GM18499 (cell line): ENCODE measurements around the gene ENO3.

Experiments
- ATAC-seq: cut with Tn5 transposase; IDR thresholded peaks from one replicate; pipeline ENCODE4 v1.9.1; 2021; ENCODE audit warnings: moderate number of reproducible peaks; ENCODE audit not compliant: insufficient read depth, unreplicated experiment

The ENO3 gene

DNA sequence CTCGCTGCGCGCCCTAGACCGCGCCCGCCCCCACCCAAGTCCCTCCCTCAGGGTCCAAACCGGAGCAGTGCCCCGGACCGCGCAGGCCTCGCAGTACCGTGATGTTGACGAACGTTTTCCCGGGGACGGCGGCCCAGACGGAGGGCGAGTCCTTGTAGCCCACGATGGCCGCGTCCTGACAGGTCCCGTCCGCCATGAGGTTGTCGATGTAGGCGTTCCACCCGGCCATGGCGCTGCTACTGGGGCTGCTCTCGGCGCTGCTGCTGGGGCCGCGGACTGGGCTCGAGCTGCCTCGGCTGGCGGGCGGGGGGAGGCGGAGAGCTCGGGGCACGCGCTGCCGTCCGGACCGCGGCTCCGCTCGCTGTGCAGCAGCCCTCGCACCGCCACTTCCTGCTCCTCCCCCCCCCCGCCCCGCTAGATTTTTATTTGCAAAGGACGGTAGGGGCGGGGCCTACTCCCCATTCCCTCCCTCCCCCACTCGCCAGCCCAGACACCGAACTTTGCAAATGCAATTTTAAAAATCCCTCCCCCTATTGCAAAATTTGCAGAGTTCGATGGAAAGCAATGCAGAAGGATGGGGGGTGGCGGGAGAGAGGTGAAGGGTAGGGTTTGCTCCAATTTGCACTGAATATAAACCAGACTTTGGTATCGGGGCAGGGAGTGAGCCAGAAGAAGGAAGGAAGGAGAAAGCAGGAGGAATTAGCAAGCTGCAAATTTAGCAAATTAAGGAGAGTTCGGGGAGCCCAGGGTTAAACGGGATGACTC is 2.6 kb upstream of the ENO3 start, which contains the start of gene PFN1:
Gene PFN1 (minus strand): TSS at position 365 of the 765 bp plus-strand sequence. CDS start 136 bp downstream, at position 229.
- no peak for ATAC-seq

DNA sequence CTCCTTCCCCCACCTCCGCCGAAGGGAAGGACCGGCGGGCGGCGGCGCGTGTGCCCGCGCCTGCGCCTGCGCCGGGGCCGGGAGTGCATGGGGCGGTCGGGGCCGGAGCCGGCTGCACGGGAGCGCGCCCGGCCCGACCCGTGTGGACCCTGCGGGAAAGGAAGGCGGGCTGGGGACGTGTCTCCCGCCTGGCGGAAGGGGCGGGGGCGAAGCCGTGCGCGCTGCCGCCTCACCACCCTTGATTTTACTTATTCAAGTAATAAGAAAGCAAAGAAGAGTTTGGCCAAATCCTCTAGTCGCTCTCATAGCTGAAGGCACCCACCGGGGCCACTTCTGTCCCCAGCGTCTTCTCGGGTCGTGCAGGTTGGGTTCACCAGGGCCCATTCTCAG is 2.0 kb upstream of the ENO3 start:
- ATAC-seq: no peak

DNA sequence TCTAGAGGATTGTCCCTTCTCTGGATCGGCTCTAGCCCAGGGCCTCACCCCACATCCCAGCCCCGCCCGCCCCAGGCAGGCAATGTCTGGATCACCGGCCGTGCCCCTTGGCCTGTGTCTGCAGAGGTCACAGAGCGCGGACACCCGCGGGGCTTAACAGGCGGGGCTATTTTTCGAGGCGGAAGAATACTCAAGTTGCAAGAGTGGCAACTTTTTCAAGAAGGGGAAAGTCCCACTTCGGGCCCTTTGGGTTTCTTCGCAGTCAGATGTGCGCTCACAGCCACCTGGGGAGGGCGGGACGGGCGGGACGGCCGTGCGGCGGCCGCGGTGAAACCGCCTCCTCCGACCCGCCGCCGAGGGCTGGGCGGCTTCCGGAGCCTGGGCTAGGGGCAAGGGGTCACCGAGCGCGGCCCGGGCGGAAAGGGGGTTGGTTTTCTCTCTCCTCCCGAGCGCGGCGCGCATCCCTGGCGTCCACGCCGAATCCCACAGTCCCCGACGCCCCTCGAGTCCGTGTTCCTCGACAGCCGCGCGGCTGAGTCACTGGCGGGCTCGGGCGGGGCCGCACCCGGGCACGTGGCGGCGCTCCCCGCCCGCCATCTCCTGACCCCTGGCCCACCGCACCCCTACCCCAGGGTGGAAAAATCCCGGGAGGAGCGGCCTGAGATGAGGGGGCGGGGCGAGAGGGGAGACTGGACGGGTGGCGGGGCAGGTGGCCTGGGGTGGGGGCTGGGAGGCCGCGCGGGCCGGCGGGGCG is 1.4 kb upstream of the ENO3 start:
- no peak for ATAC-seq

DNA sequence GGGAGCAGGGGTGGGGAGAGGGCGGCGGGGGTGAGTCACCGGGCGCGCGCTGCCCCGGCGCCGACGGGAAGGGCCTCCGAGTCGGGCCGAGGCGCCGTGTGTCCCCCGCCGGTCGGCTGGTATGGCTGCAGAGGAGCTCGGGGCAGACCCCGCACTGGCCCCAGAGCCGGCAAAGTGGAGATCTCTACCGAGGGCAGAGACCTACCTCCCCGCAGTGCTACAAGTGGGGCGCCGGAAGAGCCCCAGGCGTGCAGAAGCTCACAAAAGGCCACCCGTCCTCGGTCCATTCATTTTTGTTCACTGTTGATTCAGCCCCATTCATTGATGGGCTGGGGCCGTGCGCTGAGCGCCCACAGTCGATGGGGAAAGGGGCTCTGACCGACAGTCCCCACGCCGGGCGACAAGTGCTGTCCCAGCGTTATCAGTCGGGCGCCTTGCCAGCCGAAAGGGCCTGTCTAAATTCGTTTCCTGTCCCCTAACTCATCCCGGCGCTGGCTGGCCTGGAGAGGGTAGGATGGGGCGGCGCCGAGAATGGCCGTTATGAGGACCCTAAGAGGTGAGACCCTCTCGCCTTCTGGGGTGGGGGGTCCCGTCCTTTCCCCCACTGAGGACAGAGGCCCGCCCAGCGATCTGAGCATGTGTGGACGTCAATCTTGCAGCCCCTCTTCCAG is 709 bp upstream of the ENO3 start:
- no peak for ATAC-seq

DNA sequence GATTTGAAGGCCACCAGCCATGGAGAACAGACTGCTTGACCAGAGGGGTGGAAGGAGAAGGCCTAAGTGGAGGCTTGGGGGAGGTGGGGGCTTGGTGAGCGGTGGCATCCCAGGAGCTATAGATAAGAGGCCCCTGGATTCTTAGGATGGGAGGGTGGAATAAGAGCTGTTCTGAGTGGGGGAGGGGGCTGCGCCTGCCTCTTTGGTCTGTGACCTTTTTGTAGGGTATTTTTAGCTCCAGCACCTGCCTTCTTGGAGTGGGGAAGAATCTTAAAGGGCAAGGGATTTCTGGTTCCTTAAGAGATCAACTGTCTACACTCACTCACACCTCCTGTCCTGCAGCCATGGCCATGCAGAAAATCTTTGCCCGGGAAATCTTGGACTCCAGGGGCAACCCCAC is 567 bp downstream of the ENO3 start:
- ATAC-seq: no peak

DNA sequence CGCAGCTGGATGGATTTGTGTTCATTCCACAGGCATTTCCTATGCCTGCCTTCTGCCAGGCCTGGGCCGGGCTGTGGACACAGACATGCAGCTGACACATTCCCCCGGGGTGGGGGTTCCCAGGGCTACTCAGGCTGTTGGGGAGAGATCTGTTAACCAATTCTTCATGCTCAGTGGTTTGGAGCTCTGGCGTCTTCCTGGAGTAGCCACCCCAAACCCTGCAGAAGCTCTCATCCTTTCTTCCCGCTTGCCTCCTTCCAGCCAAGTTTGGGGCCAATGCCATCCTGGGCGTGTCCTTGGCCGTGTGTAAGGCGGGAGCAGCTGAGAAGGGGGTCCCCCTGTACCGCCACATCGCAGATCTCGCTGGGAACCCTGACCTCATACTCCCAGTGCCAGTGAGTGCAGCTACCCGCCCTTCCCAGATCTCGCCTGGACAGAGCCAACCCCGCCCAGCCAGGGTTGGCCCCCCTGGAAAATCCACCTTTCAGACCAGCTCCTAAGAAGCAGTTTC is 2.6 kb downstream of the ENO3 start:
- no peak for ATAC-seq

DNA sequence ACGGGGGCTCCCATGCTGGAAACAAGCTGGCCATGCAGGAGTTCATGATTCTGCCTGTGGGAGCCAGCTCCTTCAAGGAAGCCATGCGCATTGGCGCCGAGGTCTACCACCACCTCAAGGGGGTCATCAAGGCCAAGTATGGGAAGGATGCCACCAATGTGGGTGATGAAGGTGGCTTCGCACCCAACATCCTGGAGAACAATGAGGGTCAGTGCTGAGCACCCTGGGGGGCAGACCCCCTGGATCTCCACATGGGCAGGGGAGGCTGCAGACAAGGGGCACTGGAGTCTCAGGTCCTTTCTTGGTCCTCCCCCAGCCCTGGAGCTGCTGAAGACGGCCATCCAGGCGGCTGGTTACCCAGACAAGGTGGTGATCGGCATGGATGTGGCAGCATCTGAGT is 4.2 kb downstream of the ENO3 start:
- ATAC-seq: no peak

DNA sequence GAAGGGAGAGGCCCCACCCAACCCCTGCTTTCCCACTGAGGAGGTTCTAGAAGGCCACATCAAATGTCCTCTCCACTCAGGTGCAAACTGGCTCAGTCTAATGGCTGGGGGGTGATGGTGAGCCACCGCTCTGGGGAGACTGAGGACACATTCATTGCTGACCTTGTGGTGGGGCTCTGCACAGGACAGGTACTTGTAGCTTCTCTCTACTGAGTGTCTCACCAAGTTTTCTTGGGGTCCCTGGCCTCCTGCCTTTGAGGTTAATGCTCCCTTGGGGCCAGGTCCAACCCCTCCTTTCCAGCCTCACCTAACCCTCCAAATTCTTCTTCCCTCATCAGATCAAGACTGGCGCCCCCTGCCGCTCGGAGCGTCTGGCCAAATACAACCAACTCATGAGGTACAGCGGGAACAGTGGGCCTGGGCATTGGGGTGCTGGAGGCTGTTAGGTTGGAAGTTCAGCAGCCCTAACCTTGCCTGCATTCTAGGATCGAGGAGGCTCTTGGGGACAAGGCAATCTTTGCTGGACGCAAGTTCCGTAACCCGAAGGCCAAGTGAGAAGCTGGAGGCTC is 5.7 kb downstream of the ENO3 start:
- ATAC-seq: no peak

DNA sequence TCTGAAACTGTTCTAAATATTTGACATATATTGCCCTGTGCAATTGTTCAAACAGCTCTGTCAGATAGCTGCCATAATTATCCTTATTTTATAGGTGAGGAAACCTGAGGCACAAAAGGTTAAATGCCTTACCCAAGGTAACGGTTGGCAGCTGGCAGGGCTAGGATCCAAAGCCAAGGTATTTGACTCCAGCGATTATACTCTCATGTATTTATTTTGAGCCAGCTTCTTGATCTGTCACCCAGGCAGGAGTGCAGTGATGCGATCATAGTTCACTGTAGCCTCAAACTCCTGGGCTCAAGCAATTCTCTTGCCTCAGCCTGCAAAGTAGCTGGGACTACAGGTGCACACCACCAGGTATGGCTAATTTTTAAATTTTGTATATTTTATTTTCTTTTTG is 7.2 kb downstream of the ENO3 start:
- ATAC-seq: no peak

DNA sequence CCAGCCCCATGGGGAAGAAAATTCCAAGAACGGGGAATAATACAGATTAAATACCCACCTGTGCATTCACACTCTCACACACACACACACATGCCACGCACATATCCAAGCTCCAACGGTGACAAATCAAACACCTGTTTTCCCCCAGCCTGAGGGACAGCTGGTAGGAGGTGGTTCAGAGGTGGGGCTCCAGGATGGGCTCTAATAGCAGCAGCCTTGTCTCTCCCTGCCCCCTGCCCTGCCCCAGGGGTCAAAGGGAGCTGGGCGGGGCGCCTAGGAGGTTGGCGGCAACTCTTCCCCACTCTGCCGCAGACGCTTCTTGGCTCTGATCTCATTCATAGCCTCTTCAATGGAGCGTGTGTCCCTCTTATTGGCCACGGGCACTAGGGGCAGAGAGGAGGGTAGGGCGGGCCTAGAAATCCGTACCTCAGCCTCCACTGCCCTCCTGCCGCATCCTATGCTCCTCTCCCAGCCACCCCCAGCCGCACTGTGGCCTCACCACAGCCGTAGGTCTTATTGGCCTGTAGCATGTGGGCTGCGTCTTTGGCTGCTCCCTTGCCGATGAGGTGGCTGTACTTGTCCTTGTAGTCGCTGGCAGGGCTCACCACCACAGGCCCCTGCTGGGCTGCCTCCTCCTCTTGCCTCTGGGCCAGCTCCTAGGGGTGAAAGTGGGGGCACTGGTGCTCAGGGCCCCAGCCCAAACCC is 8.5 kb downstream of the ENO3 start:
- ATAC-seq: no peak

DNA sequence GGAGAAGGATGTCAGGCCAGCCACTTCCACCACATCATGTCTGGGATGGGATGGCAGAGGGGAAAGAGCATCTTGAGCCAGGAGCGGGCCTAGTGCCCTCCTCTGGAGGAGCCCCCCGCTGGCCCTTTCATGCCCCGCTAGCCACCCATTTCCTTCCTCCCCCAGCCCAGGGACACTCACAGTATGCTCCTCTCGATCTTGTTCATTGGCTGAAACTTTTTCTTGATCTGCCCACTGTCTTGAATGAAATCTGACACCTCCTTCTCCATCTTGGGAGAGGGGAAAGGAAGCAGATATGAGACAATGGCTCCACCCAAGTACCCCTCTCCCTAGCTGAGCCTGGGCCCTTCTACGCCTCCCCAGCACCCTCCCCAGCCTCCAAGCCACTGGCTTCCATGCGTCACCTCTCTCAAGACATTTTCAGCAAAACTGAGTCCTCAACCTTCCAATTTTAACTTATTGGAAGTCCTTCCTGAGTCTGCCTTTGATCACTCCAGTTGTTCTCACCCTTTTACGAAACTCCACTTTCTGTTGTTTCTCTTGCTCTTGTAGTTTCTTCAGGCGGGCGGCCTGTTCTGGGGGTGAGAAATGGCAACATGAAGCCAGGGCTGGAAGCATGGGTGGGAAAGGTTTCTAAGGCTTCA is 9.5 kb downstream of the ENO3 start:
- no peak for ATAC-seq

DNA sequence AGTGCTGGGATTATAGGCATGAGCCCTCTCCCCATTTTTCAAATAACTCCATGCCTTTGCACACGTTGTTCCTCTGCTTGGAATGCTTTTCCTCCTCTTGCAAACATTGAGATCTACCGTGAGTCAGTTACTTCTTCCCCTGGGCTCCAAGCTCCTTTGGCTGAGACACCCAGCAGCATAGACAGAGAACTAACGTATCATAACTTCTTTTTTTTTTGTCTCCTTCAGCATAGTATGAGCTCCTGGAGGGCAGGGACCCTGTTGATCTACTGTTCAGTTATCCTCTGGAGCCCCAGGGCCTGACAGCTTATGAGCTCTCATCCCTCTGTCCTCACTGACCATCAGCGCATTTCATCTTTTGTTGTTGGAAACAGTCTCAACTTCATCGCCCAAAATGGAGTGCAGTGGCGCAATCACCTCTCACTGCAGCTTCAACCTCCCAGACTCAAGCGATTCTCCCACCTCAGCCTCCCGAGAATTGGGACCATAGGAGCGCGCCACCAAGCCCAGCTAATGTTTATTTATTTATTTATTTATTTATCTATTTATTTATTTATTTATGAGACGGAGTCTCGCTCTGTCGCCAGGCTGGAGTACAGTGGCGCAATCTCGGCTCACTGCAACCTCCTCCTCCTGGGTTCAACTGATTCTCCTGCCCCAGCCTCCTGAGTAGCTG is 14.5 kb downstream of the ENO3 start:
- ATAC-seq: no peak

DNA sequence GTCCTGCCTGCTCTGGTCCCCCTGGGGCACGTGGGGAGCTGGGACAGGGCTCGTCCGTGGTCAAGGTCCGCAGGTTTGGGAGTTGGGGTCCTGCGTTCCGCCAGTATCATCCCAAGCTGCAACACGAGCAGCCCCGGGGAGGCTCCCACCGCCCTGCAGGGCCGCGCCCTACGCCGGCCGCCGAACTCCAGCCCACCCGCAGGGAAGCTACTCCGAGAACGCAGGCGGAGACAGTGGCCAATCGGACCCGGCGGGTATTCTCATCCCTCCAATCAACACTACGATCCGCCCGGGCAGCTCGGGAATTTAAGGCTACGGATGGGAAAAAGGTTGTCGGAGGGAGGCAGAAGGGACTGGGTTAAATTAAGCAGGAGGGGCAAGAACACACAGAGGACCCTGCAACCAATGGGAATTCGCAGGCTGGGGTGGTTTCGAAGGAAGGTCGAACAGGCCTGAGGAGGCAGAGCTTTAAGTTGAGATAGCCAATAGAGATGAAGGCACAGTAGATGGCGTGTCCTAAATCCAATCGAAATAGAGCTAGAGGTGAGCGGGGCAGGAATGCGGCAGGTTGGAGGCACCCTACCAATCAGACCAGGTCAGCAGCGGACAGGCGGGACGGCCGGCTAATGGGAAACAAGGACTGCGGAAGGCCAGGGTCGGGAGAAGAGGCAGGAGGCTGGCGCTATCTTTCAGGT is 16.1 kb downstream of the ENO3 start:
- peak; percentile 59 for ATAC-seq

DNA sequence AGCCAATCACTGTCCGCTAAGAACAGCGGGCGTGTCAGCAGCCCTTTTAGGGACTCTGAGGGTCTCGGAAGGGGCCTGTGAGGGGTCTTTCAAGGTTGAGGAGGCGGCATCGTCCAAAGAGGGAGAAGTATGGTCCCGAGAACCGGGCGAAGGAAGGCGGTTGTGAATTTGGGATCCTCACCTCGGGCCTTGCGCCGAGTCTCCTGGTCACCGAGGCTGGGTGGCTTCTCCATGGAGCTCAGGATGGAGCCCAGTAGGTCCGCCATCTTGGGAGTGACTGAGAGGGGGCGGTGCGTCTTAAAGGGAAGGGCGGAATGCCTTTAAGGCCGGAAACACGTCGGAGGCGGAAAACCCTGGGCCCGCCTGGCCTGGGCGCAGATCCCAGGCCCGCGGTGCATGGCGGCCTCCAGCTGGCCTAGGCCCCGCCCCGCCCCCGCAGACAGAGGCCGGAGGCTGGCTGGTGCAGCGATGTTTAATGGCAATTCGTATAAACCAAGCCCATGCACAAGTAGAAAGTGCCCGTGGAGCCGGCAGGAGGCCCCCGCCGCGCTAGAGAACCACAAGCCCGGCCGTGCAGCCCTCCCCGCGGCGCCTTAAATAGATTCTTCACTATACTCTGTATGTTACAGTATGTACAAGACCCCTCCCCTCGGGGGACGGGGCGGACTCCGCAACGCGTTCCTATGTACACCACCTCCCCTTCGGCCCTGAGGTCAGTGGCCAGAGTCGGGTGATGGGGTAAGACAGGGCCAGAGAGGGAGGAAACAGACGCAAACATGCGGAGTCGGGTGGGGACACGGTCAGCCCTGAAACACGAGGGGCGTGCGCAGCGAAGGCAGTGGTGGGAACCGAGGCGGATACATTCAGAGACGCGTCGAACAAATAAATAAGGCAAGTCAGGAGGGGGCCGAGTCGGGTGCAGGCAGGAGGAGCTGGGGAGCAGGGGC is 16.9 kb downstream of the ENO3 start, which contains the start of gene SPAG7:
Gene SPAG7 (minus strand): TSS at position 279 of the 947 bp plus-strand sequence. CDS start 13 bp downstream, at position 266.
- peak; percentile 46 for ATAC-seq

DNA sequence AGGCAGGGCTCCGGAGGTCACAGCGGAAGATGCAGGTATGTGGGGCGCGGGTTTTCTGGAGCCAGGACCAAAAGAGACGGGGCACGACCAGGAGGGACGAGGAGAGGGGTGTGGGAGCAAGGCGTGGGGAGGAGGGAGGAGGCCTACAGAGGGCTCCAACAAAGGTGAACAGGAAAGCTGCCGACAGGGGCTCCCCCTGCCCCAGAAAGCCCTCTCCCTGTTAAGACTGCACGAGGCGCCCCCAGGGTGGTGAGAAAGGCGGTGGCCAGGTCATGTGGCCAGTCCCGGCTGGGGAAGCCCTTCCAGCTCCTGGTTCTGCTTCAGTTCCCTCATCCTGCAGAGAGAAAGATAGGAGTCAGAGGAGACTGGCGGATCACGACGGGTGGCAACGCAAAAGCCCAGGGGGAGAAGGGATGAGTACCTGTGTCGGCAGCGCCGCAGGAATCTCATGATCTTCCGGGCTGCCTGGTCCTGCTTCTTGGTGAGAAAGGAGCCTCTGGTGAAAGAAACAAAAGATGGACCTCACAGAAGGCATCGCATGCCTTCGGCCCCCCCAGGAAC is 17.6 kb downstream of the ENO3 start:
- no peak for ATAC-seq

DNA sequence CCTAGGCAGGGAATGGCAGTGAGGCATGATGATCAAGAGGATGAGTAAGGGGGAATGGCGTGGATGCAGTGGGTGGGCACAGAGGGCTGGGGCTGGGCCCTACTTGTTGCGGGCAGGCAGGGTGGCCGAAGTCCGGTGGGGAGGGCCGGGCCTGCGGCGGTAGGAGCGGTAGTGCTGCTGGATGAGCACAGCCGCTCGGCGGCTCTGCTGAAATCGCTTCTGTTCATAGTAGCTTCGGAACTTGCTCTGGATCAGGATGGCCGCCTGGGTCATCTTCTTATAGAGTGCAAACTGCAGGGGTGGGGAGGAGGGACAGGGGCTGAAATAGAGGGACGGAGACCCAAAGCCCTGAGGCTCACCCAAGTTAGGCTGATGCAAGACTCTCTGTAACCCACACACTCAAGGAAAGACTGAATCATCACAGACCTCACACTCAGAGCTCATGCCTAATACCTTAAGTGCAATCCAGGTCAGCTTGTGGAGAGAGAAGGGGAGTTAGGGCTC is 18.2 kb downstream of the ENO3 start:
- no peak for ATAC-seq
